HG03575 (cell line): ENCODE data around the gene LY6G6F.

Experiments
- ATAC-seq: cut with Tn5 transposase; IDR thresholded peaks from one replicate; pipeline ENCODE4 v1.9.1; 2021; ENCODE audit not compliant: unreplicated experiment, insufficient number of reproducible peaks, low FRiP score; ENCODE audit errors: extremely low read depth

LY6G6F gene

GRCh38 chr6:31676322-31676903, 30.3 kb upstream of the LY6G6F start:
- ATAC-seq, result no peak

DNA sequence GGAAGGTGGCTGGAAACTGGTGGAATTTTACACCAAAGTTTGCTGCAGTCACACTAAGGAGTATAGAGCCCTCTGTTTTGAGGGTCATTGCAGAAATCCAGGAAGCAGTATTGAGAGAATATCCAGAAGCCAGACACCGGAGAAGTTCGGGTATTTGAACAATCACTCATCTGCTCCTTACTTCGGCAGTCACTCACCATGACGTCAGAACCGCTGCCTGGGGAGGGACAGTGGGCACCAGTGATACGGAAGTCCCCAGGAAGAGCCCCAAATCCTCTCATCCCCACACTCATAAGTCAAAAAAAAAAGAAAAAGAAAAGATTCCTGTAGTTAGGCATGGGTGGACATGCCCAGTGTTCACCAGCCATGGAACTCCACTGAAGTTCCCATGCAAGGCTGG, 29.8 kb upstream of the LY6G6F start:
- ATAC-seq, result no peak

DNA sequence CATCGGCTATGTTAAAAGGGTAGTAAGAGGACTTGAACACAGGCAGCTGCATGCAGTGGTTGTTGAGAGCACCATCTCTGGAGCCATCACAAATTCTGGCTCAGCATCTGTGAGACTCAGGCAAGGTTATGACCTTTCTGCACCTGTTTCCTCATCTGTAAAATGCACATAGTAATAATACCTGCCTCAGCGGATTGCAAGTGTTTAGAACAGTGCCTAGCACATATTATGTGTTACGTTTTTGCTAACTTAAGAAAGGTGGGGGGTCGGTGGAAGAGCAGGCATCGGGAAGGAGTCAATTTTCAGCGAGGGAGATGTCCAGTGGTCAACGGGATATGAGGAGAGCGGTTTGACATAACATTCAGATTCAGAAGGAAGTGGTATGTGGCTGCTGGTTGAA, 28.7 kb upstream of the LY6G6F start:
- no peak for ATAC-seq

GRCh38 chr6:31680226-31681134, 26.2 kb upstream of the LY6G6F start, which contains the start of gene LY6G5C:
TSS of gene LY6G5C (minus strand) at chr6:31681067. CDS start at chr6:31680373, 694 bp downstream.
- ATAC-seq, result no peak

GRCh38 chr6:31681135-31681671, 25.5 kb upstream of the LY6G6F start:
- ATAC-seq, result no peak

DNA sequence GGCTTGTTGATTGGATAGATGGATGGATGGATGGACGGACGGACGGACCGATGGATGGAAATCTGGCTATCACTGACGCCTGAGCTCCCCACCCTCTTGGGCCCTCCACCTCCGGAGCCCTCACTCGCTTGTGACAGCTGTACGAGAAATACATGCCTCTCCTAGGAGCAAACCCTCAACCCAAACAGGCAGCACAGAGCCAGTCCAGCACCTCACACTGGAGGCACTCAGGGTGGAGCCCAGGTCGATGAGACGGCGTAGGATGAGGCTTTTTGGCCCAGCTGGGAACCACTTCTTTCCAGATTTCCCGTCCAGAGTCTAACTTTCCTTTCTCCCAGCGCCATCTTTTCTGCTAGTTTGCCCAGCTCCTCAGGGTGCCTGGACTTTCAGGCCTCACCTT, 23.1 kb upstream of the LY6G6F start:
- ATAC-seq, result no peak

DNA sequence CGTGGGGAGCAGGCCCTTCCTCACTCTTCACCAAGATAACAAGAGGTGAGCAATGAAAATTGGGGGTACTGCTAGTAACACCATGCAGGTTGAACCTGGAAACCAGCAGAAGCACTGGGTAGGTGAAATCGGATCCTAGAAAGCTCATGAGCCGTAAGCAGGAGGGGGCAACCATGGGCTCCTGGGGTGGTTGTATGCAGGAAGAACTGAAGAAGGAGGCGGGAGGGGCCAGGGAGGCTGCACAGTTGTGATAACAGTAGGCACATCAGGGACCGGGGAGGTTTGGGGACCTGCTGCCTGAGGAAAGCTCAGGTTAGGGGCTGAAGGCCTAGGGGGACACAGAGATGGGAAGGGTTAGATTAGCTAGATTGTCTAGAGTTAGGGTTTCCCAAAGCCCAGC, 20.2 kb upstream of the LY6G6F start:
- ATAC-seq, result no peak

- ATAC-seq, result no peak
These were observed 19.3 kb upstream of the LY6G6F start for GRCh38 chr6:31687321-31687720.

GRCh38 chr6:31687860-31688693, 18.6 kb upstream of the LY6G6F start:
- ATAC-seq, result no peak

DNA sequence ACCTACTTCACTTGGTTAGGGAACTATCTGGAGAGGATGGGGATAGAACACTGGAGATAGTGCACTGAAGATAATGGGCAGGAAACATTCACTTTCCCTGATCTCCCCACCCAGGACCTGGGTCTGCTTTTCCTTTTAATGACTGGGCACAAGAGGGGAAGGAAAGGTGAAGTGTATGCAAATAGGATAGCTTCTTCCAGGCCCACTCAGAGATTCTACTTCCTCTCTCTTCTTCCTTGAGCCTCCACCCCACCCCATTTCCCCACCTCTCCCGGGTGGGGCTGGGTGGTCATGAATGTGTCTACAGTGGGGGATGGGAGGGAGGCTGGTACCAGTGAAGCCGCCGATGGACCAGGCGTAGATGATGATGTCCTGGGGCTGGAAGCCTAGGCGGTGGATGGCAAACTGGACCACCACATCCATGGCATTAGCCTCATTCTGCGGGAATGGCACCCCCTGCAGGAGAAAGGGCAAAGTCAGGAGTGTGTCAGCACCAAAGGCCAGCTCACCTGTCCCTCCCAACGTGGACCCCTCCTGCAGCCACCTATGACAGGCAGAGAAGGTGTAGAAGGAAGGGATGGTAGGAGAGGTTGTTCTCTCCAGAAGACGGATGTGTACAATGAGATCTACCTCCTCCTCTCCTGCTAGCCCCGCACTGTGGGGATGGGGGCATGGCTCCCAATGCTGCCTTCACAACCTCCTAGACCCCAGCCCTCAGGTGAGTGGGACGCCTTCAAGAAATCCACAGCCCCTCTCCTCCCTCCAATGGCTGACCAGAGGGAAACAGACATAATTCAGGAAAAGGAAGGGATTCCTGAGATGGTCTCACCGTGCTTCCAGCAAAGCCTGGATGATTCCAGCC, 17.2 kb upstream of the LY6G6F start:
- no peak for ATAC-seq

DNA sequence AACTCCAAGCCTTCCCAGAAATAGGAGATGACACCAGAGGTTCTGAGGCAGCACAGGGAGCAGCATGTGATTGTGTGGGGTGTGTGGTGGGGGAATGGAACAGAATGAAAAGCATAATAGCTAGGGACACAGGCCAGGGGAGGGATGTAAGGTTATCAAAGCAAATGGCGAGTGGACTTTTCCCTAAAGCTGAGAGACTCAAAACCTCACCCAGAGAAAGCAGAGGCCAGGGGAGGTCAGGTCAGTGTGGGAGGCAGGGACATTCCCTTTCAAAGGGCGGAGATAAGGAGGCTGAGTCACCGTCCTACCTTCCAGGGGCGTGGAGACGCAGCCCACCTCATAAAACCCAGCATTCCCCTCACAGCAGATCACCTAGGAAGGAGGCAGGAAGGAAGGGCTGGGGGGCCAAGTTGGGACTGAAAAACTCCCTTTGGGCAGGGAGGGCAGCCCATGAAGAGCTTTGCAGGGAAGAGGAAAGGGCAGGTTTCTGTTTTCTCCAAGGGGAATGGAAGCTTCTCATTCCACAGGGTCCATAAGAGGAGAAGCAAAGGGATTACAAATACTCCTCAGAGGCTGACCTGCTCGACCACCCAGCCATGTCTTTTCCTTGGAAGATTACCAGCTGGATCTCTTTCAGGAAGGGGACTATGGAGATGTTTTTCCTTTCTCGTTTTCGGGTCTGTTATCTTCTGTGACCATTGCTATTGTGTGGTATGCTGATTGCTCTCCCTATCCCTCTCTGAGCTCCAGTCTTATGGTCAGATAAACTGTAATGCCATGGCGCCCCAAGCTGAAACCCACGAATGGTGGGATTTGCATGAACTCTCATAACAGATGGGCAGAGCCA, 16.2 kb upstream of the LY6G6F start:
- no peak for ATAC-seq

- ATAC-seq, result no peak
These were observed 15.6 kb upstream of the LY6G6F start for GRCh38 chr6:31691078-31691463.

GRCh38 chr6:31691564-31692108, 15.0 kb upstream of the LY6G6F start:
- no peak for ATAC-seq

- no peak for ATAC-seq
These were observed 14.3 kb upstream of the LY6G6F start for GRCh38 chr6:31692353-31692752.

DNA sequence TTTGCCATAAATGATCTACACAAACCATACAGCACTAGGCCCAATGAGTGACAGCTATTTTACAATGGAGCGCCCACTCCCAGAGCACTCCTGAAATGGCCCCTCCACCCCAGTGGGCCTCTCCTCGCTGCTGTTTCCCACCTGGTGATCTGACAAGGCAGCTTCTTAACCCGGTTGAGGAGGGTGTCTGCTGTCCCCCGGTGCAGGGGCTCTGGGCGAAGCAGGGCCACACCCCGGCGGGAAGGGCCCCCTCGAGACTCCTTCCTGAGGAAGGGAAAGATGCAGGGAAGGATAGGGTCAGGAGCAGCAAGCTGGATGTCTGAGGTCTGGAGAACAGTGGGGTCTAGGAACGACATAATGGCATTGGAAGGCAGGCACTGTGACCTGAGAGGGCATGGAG, 13.8 kb upstream of the LY6G6F start:
- ATAC-seq, result no peak

DNA sequence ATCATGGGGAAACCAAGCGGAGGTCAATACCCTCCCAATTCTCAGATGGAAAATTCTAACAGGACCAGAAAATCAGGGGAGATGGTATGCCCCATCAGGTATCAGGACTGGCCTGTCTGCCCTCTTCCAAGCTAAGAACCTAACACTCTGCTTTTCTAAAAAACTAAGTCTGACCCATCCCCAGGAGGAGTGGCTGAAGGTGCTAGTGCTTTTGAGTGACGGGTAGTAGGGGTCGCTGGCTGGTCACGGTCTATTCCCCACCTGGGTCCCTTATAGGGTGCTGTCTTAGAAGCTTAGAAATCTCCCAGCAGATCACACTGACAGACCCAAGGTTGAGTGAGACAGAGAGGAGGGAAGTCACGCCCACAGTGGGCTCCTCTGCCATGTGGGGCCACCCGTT, 13.1 kb upstream of the LY6G6F start:
- ATAC-seq, result no peak

GRCh38 chr6:31697555-31697954, 9.1 kb upstream of the LY6G6F start:
- ATAC-seq, result no peak
